Measurements from ENCODE around the gene NAP1L1.

DNA sequence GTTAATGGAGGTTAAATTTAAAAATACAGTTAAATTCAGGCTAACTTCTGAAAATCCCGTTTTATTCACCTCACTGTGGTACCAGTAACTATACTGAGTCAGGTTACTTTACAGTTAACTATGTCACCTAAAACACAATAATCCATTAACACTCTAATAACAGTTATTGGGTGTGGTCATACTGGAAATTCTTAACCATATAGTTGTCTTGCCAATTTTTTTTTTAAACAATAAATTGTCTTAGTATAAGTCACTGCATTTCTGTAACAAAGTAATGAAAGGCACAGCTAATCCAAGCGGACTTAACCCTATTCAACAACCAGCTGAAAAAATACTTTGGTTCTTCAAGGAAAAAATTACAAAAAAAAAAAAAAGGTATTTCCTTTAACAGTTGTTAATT is 36.7 kb downstream of the NAP1L1 start:
- TF ChIP-seq, protein P1, sequence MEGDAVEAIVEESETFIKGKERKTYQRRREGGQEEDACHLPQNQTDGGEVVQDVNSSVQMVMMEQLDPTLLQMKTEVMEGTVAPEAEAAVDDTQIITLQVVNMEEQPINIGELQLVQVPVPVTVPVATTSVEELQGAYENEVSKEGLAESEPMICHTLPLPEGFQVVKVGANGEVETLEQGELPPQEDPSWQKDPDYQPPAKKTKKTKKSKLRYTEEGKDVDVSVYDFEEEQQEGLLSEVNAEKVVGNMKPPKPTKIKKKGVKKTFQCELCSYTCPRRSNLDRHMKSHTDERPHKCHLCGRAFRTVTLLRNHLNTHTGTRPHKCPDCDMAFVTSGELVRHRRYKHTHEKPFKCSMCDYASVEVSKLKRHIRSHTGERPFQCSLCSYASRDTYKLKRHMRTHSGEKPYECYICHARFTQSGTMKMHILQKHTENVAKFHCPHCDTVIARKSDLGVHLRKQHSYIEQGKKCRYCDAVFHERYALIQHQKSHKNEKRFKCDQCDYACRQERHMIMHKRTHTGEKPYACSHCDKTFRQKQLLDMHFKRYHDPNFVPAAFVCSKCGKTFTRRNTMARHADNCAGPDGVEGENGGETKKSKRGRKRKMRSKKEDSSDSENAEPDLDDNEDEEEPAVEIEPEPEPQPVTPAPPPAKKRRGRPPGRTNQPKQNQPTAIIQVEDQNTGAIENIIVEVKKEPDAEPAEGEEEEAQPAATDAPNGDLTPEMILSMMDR (IDR thresholded peaks at IDR 0.05 in 8 of 11, conservative IDR thresholded peaks at IDR 0.05 in 3 of 11): no peak
- TF ChIP-seq POLR2AphosphoS5 (IDR thresholded peaks at IDR 0.05): no peak
